ENCODE results near the gene ETFA. TPM values are rescaled to one million over a fixed set of nuclear protein-coding genes. Genes with fewer than 3 reads are reported as not detected.

Gene ETFA
- total and polyA plus RNA-seq, 9 of the 15 experiments (the other 6 are each of a cell fraction or from before 2014, with no cell fraction given): 130 to 543 (median 232) TPM

GRCh38 chr15:76340803-76341365 is 29.6 kb upstream of the ETFA start:
- BruUV-seq (replicated peaks): no TSS peak
- no peak overlapping the region for H3K4me3 ChIP-seq
- H3K27me3 ChIP-seq (ENCODE audit: control insufficient read depth in 2 of 2, insufficient read depth in 2 of 2, low read length in 2 of 2): no peaks in the 10 kb centered on the region
- H4K20me1 ChIP-seq (replicated peaks; ENCODE audit: control insufficient read depth, insufficient read depth, low read length): 0 out of 2 replicates have a peak, but pooled peaks cover 6% of the 10 kb centered on the region
- in situ Hi-C loops (cut with MboI): no loop called here
- H3K27ac ChIP-seq (ENCODE audit: extremely low read depth, low read depth, low read length): no peak overlapping the region
- no peak overlapping the region for H2AFZ ChIP-seq (ENCODE audit: low read depth, low read length)
- FAIRE-seq: no peak
- peaks cover 0 to 44% of the 10 kb centered on the region in 2 experiments; a peak in 3 of 5 replicates for H3K4me1 ChIP-seq (replicated peaks in 1 of 2; ENCODE audit: control insufficient read depth in 2 of 2, insufficient read depth in 2 of 2, low read length in 2 of 2)
- no peaks in the 10 kb centered on the region; the same call in 1 of the 2 replicates for H3K9me3 ChIP-seq (replicated peaks; ENCODE audit: control insufficient read depth, insufficient read depth, low read depth, low read length)
- H3K9me1 ChIP-seq (ENCODE audit: control insufficient read depth, insufficient read depth, low read length): no peaks in the 10 kb centered on the region
- 97% methylated on average over 23 of the region's 35 CpGs for WGBS (ENCODE audit: insufficient coverage, low coverage, missing lambda C conversion rate)
- TF ChIP-seq RBFOX2 (IDR thresholded peaks at IDR 0.05; ENCODE audit: low read depth, low read length): 0 out of 2 replicates have a peak, but pooled peaks have one; percentile 2
- no peak for TF ChIP-seq DNMT1 (IDR thresholded peaks at IDR 0.05)
- no peak overlapping the region for H3K9ac ChIP-seq (ENCODE audit: insufficient read depth in 1 of 2, low read depth in 2 of 2, low read length in 2 of 2)
- intact Hi-C loops (cut with micrococcal nuclease): no loop called here
- no peak overlapping the region for H3K4me2 ChIP-seq (ENCODE audit: insufficient read depth, low read length)
- CTCF ChIA-PET (ENCODE audit: low intra/inter-chr PET ratio): no interaction called here
- peaks cover 42% of the 10 kb centered on the region for H3K79me2 ChIP-seq (ENCODE audit: control insufficient read depth, insufficient read depth, low read length)
- POLR2A ChIA-PET: interaction anchor here (0.6 to 1.2 kb wide), 4 partner anchors 11 to 1166 kb away, joined by 3 to 4 read pairs (median 3); no protein-coding TSS in a partner anchor
- no peak for DNase-seq (ENCODE audit: extremely low read depth in 1 of 4, low spot score in 3 of 4)
- H3K36me3 ChIP-seq (ENCODE audit: control insufficient read depth, insufficient read depth, low read length): peaks cover 51% of the 10 kb centered on the region
- no peak for ATAC-seq

GRCh38 chr15:76340198-76340802 is 29.0 kb upstream of the ETFA start:
- Histone ChIP-seq H3K9ac (ENCODE audit: insufficient read depth in 1 of 2, low read depth in 2 of 2, low read length in 2 of 2) (no peak overlapping the region), H3K4me2 (ENCODE audit: insufficient read depth, low read length) (no peak overlapping the region), H3K9me3 (replicated peaks; ENCODE audit: control insufficient read depth, insufficient read depth, low read depth, low read length) (no peaks in the 10 kb centered on the region; the same call in 1 of the 2 replicates), H3K27me3 (ENCODE audit: control insufficient read depth in 2 of 2, insufficient read depth in 2 of 2, low read length in 2 of 2) (no peaks in the 10 kb centered on the region), H3K4me3 (no peak overlapping the region), H4K20me1 (replicated peaks; ENCODE audit: control insufficient read depth, insufficient read depth, low read length) (0 out of 2 replicates have a peak, but pooled peaks cover 6% of the 10 kb centered on the region), H2AFZ (ENCODE audit: low read depth, low read length) (no peak overlapping the region), H3K79me2 (ENCODE audit: control insufficient read depth, insufficient read depth, low read length) (peaks cover 42% of the 10 kb centered on the region), H3K36me3 (ENCODE audit: control insufficient read depth, insufficient read depth, low read length) (peaks cover 51% of the 10 kb centered on the region), H3K4me1 (replicated peaks in 1 of 2; ENCODE audit: control insufficient read depth in 2 of 2, insufficient read depth in 2 of 2, low read length in 2 of 2) (peaks cover 5 to 47% of the 10 kb centered on the region in 2 experiments; a peak in 4 of 5 replicates), H3K9me1 (ENCODE audit: control insufficient read depth, insufficient read depth, low read length) (no peaks in the 10 kb centered on the region), H3K27ac (ENCODE audit: extremely low read depth, low read depth, low read length) (no peak overlapping the region)
- FAIRE-seq (no peak), DNase-seq (ENCODE audit: extremely low read depth in 1 of 4, low spot score in 3 of 4) (no peak), ATAC-seq (no peak)
- in situ Hi-C loops (cut with MboI) (no loop called here), intact Hi-C loops (cut with micrococcal nuclease) (no loop called here)
- TF ChIP-seq PHTF2 (CRISPR knock-in tag; IDR thresholded peaks at IDR 0.05) (no peak), KHSRP (IDR thresholded peaks at IDR 0.05) (no peak), ZBTB33 (CRISPR knock-in tag; IDR thresholded peaks at IDR 0.05) (peak; percentile 94), FIP1L1 (IDR thresholded peaks at IDR 0.05; ENCODE audit: low read depth, low read length, poor library complexity, severe bottlenecking) (peak; percentile 51), RBFOX2 (IDR thresholded peaks at IDR 0.05; ENCODE audit: low read depth, low read length) (peak; percentile 27), CGGBP1 (CRISPR knock-in tag; IDR thresholded peaks at IDR 0.05) (no peak)
- 98% methylated on average over 23 of the region's 53 CpGs for WGBS (ENCODE audit: insufficient coverage, low coverage, missing lambda C conversion rate)
- ChIA-PET CTCF (ENCODE audit: low intra/inter-chr PET ratio) (no interaction called here), POLR2A (interaction anchor here (0.6 to 1.1 kb wide), 4 partner anchors 11 to 1165 kb away, joined by 3 to 5 read pairs (median 3); no protein-coding TSS in a partner anchor)
- no TSS peak for BruUV-seq (replicated peaks)
